Measurements from ENCODE around the gene RAET1G.

- TF ChIP-seq CTCF (IDR thresholded peaks at IDR 0.05) (no peak), POLR2A (IDR thresholded peaks at IDR 0.05) (no peak), EP300 (IDR thresholded peaks at IDR 0.05) (no peak)
These were observed 40.2 kb upstream of the RAET1G start for GRCh38 chr6:149963212-149963461.

All from tibial nerve (tissue), 4 donors.